ENCODE results near the gene EXOG. TPM values are rescaled to one million over a fixed set of nuclear protein-coding genes. Genes with fewer than 3 reads are reported as not detected.

EXOG gene
- total RNA-seq, 1 donor from 2014 or later: 20.8 TPM

Other genes with a start within 250 kb of the EXOG start
- gene SLC22A13, start 230.5 kb upstream of the EXOG start, total RNA-seq: 0.47 and 0.54 TPM in 2 replicates
- gene SLC22A14, start 214.0 kb upstream of the EXOG start, total RNA-seq: not detected in 2 replicates
- 11.1 and 11.6 TPM in 2 replicates for gene XYLB, start 149.6 kb upstream of the EXOG start, total RNA-seq
- gene ACVR2B, start 42.5 kb upstream of the EXOG start, total RNA-seq: 12.2 and 12.6 TPM in 2 replicates
- gene SCN5A, start 153.3 kb downstream of the EXOG start, total RNA-seq: not detected in 2 replicates